ENCODE data around the gene JARID2. TPM values are rescaled to one million over a fixed set of nuclear protein-coding genes. Genes with fewer than 3 reads are reported as not detected.

The JARID2 gene
- total and polyA plus RNA-seq, 9 of the 15 experiments (the other 6 are each of a cell fraction or from before 2014, with no cell fraction given), result 5.0 to 29.0 (median 15.6) TPM

GRCh38 chr6:15247500-15248450 lies 1.9 kb downstream of the JARID2 start (continued):
- 0 out of 2 replicates have a peak, but pooled peaks have one; percentile 37 for TF ChIP-seq ZNF592 (IDR thresholded peaks at IDR 0.05)
- no peak for TF ChIP-seq ZNF668 (CRISPR knock-in tag; IDR thresholded peaks at IDR 0.05)
- TF ChIP-seq PRDM10 (IDR thresholded peaks at IDR 0.05; ENCODE audit: partially characterized antibody), result peak; percentile 31
- no peak for TF ChIP-seq BACH1 (tag; IDR thresholded peaks at IDR 0.05)
- no peak for TF ChIP-seq HDGF (IDR thresholded peaks at IDR 0.05)
- no peak for TF ChIP-seq ZNF407 (IDR thresholded peaks at IDR 0.05; ENCODE audit: low read depth)
- no peak for TF ChIP-seq PRMT5 (CRISPR knock-in tag; IDR thresholded peaks at IDR 0.05)
- no peak for TF ChIP-seq TCFL5 (CRISPR knock-in tag; conservative IDR thresholded peaks at IDR 0.05)
- TF ChIP-seq NR1H2 (CRISPR knock-in tag; IDR thresholded peaks at IDR 0.05), result no peak
- TF ChIP-seq SPI1 (IDR thresholded peaks at IDR 0.05; ENCODE audit: borderline replicate concordance, low read depth, low read length), result no peak

Measured in K562 (cell line).